Gastroesophageal sphincter (tissue), 3 donors: ENCODE measurements around the gene NPIPB5.
"Not testable (repeated sequence)": the region's sequence is repeated elsewhere in the genome, so short reads cannot be mapped to it uniquely, and the experiment has no call there.

Experiments
- EP300 ChIP-seq: sonication (generic); formaldehyde crosslinking; IDR thresholded peaks from one replicate; pipeline ENCODE4 v1.6.1; 2017; ENCODE audit warnings: antibody characterized with exemption, mild to moderate bottlenecking
- POLR2A ChIP-seq, 2 donors: fragments of 450-650 bp; IDR thresholded peaks; one replicate each; pipeline ENCODE4 v1.6.1; 2017; ENCODE audit warnings: antibody characterized with exemption in 2 of 2, mild to moderate bottlenecking in 2 of 2, moderate library complexity in 1 of 2
- POLR2AphosphoS5 ChIP-seq: sonication (generic); formaldehyde crosslinking; IDR thresholded peaks from one replicate; pipeline ENCODE4 v1.6.1; 2017; ENCODE audit warnings: antibody characterized with exemption
- TF ChIP-seq, protein P1 (sequence below), 4 experiments: fragments of 200-600 bp in 2 of 4; fragments of 450-650 bp in 2 of 4; sonication (generic) in 1 of 4; IDR thresholded peaks; one replicate each; pipeline ENCODE4 v1.5.1; 2017 to 2019; ENCODE audit warnings: antibody characterized with exemption in 4 of 4, mild to moderate bottlenecking in 2 of 4, moderate library complexity in 2 of 4

DNA sequence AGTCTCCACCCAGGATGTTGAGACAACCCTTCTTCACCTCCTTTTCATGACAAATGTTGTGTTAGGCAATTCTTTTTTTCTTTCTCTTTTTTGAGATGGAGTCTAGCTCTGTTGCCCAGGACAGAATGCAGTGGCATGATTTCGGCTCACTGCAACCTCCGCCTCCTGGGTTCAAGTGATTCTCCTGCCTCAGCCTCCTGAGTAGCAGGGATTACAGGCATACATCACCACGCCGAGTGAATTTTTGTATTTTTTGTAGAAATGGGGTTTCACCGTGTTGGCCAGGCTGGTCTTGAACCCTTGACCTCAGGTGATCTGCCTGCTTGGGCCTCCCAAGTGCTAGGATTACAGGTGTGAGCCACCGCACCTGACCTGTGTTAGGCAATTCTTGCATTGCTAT lies 39.2 kb downstream of the NPIPB5 start:
- TF ChIP-seq, protein P1, sequence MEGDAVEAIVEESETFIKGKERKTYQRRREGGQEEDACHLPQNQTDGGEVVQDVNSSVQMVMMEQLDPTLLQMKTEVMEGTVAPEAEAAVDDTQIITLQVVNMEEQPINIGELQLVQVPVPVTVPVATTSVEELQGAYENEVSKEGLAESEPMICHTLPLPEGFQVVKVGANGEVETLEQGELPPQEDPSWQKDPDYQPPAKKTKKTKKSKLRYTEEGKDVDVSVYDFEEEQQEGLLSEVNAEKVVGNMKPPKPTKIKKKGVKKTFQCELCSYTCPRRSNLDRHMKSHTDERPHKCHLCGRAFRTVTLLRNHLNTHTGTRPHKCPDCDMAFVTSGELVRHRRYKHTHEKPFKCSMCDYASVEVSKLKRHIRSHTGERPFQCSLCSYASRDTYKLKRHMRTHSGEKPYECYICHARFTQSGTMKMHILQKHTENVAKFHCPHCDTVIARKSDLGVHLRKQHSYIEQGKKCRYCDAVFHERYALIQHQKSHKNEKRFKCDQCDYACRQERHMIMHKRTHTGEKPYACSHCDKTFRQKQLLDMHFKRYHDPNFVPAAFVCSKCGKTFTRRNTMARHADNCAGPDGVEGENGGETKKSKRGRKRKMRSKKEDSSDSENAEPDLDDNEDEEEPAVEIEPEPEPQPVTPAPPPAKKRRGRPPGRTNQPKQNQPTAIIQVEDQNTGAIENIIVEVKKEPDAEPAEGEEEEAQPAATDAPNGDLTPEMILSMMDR (IDR thresholded peaks at IDR 0.05): not testable (repeated sequence)
- not testable (repeated sequence) for TF ChIP-seq POLR2A (IDR thresholded peaks at IDR 0.05); EP300; POLR2AphosphoS5
